ENCODE data around the gene LMF2. TPM values are rescaled to one million over a fixed set of nuclear protein-coding genes. Genes with fewer than 3 reads are reported as not detected.
A peak's percentile ranks its signal among the peaks of the same experiment; 100 is the strongest.

LMF2 gene
- total RNA-seq, 1 experiment from 2014 or later: 37.3 TPM

DNA sequence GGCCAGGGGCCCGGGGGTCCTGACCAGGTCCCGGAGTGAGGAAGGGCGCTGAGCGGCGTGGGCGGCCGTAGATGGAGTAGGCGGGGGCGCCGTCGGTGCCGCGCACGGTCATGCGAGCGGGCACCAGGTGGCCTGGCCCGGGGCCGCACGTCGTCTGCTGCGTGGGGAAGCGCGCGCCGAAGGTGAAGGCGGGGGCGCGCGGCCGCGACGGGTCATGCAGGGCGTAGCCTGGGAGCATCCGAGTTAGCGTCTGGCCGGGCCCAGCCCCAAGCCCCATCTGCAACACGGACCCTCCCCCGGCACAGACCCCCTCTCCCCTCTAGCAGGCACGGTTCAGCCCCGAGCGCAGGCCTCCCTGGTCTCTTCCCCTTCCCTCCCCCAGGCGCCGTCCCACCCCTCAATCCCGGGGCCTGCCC is 24.1 kb upstream of the LMF2 start:
- intact Hi-C loops (cut with micrococcal nuclease; ENCODE audit: unreplicated experiment): loop anchor here (2.0 kb wide), 1 partner anchor 31 kb away; the partner anchor contains the start of gene SYCE3
- Histone ChIP-seq H3K36me3 (ENCODE audit: low read depth) (no peaks in the 10 kb centered on the region), H3K79me2 (ENCODE audit: low read depth) (no peaks in the 10 kb centered on the region), H3K4me3 (peak overlapping the region; percentile 87), H3K27ac (peak overlapping the region; percentile 60), H3K9me2 (ENCODE audit: insufficient read depth) (no peaks in the 10 kb centered on the region), H3K4me2 (peak overlapping the region; percentile 85), H4K20me1 (ENCODE audit: insufficient read depth) (no peaks in the 10 kb centered on the region), H2AFZ (peak overlapping the region; percentile 78), H3K27me3 (ENCODE audit: insufficient read depth, low read depth) (no peaks in the 10 kb centered on the region), H3F3A (ENCODE audit: insufficient read depth, low read depth) (peaks cover 55% of the 10 kb centered on the region), H3K9me3 (ENCODE audit: insufficient read depth, low read depth) (no peaks in the 10 kb centered on the region), H3K4me1 (replicated peaks; ENCODE audit: insufficient read depth) (peaks cover 26% of the 10 kb centered on the region)
- no peak for TF ChIP-seq EZH2 (IDR thresholded peaks at IDR 0.05; ENCODE audit: low read depth)
- TF ChIP-seq, protein P1, sequence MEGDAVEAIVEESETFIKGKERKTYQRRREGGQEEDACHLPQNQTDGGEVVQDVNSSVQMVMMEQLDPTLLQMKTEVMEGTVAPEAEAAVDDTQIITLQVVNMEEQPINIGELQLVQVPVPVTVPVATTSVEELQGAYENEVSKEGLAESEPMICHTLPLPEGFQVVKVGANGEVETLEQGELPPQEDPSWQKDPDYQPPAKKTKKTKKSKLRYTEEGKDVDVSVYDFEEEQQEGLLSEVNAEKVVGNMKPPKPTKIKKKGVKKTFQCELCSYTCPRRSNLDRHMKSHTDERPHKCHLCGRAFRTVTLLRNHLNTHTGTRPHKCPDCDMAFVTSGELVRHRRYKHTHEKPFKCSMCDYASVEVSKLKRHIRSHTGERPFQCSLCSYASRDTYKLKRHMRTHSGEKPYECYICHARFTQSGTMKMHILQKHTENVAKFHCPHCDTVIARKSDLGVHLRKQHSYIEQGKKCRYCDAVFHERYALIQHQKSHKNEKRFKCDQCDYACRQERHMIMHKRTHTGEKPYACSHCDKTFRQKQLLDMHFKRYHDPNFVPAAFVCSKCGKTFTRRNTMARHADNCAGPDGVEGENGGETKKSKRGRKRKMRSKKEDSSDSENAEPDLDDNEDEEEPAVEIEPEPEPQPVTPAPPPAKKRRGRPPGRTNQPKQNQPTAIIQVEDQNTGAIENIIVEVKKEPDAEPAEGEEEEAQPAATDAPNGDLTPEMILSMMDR (conservative IDR thresholded peaks at IDR 0.05): no peak
- no TSS peak for BruUV-seq (replicated peaks)
- DNase-seq: peak in 1 of 2 experiments; percentile 52
- POLR2A ChIA-PET (ENCODE audit: unreplicated experiment): interaction anchor here (1.2 kb wide), 1 partner anchor 31 kb away, joined by 3 read pairs; the partner anchor contains the start of gene SYCE3
- CTCF ChIA-PET: interaction anchor here (1.3 kb wide), 1 partner anchor 31 kb away, joined by 5 read pairs; the partner anchor contains the start of gene SYCE3

GRCh38 chr22:50530877-50531545 is 23.5 kb upstream of the LMF2 start:
- intact Hi-C loops (cut with micrococcal nuclease; ENCODE audit: unreplicated experiment): loop anchor here (1.0 to 2.0 kb wide), 2 partner anchors 8 to 32 kb away; partner anchors contain the start of gene SYCE3
- Histone ChIP-seq H3K4me2 (peak overlapping the region; percentile 85), H3K36me3 (ENCODE audit: low read depth) (no peaks in the 10 kb centered on the region), H4K20me1 (ENCODE audit: insufficient read depth) (no peaks in the 10 kb centered on the region), H3K79me2 (ENCODE audit: low read depth) (no peaks in the 10 kb centered on the region), H2AFZ (peak overlapping the region; percentile 78), H3K4me1 (replicated peaks; ENCODE audit: insufficient read depth) (peaks cover 26% of the 10 kb centered on the region), H3F3A (ENCODE audit: insufficient read depth, low read depth) (peaks cover 59% of the 10 kb centered on the region), H3K27me3 (ENCODE audit: insufficient read depth, low read depth) (no peaks in the 10 kb centered on the region), H3K27ac (peak overlapping the region; percentile 60), H3K4me3 (peak overlapping the region; percentile 87), H3K9me2 (ENCODE audit: insufficient read depth) (no peaks in the 10 kb centered on the region), H3K9me3 (ENCODE audit: insufficient read depth, low read depth) (no peaks in the 10 kb centered on the region)
- TF ChIP-seq EZH2 (IDR thresholded peaks at IDR 0.05; ENCODE audit: low read depth): no peak
- TF ChIP-seq, protein P1 (conservative IDR thresholded peaks at IDR 0.05): no peak
- BruUV-seq (replicated peaks): TSS peak; percentile 49
- CTCF ChIA-PET: interaction anchor here (1.3 kb wide), 1 partner anchor 32 kb away, joined by 5 read pairs; the partner anchor contains the start of gene SYCE3
- POLR2A ChIA-PET (ENCODE audit: unreplicated experiment): no interaction called here
- peak; percentile 71 for DNase-seq

- Histone ChIP-seq H3K9me2 (ENCODE audit: insufficient read depth) (no peaks in the 10 kb centered on the region), H3K27ac (peak overlapping the region; percentile 60)
- CTCF ChIA-PET: no interaction called here
These were observed 23.0 kb upstream of the LMF2 start for GRCh38 chr22:50530580-50530876.

More at GRCh38 chr22:50530580-50530876, 23.0 kb upstream of the LMF2 start:
- no peaks in the 10 kb centered on the region for H3K9me3 ChIP-seq (ENCODE audit: insufficient read depth, low read depth)
- intact Hi-C loops (cut with micrococcal nuclease; ENCODE audit: unreplicated experiment): loop anchor here (1.0 to 2.0 kb wide), 2 partner anchors 9 to 32 kb away; partner anchors contain the start of gene SYCE3
- no peaks in the 10 kb centered on the region for H3K27me3 ChIP-seq (ENCODE audit: insufficient read depth, low read depth)
- no peaks in the 10 kb centered on the region for H3K36me3 ChIP-seq (ENCODE audit: low read depth)
- H3K4me1 ChIP-seq (replicated peaks; ENCODE audit: insufficient read depth): peaks cover 26% of the 10 kb centered on the region
- H3F3A ChIP-seq (ENCODE audit: insufficient read depth, low read depth): peaks cover 64% of the 10 kb centered on the region
- TF ChIP-seq, protein P1 (conservative IDR thresholded peaks at IDR 0.05): no peak
- TF ChIP-seq EZH2 (IDR thresholded peaks at IDR 0.05; ENCODE audit: low read depth): no peak
- no peak for DNase-seq
- no TSS peak for BruUV-seq (replicated peaks)
- H3K79me2 ChIP-seq (ENCODE audit: low read depth): no peaks in the 10 kb centered on the region
- peak overlapping the region; percentile 85 for H3K4me2 ChIP-seq
- H4K20me1 ChIP-seq (ENCODE audit: insufficient read depth): no peaks in the 10 kb centered on the region
- POLR2A ChIA-PET (ENCODE audit: unreplicated experiment): no interaction called here
- peak overlapping the region; percentile 87 for H3K4me3 ChIP-seq
- H2AFZ ChIP-seq: peak overlapping the region; percentile 78; the same call in 1 of the 2 replicates
